ENCODE measurements around the gene ARL3.

Gene ARL3

GRCh38 chr10:102627291-102627735, 86.9 kb downstream of the ARL3 start:
- Histone ChIP-seq H3K9me3 (peaks cover 14% of the 10 kb centered on the region; the same call in 1 of the 2 replicates), H3K36me3 (peaks cover 29% of the 10 kb centered on the region), H3K9ac (peak overlapping the region; percentile 25; the same call in 1 of the 2 replicates), H3K4me1 (peaks cover 99% of the 10 kb centered on the region), H3K4me2 (peak overlapping the region; percentile 80; the same call in 1 of the 2 replicates), H3K4me3 (no peak overlapping the region), H4K20me1 (no peaks in the 10 kb centered on the region), H3K27me3 (no peaks in the 10 kb centered on the region), H3K27ac (peak overlapping the region; percentile 56)
- TF ChIP-seq Cebpa-rat (IDR thresholded peaks at IDR 0.05): no peak

- TF ChIP-seq Cebpa-rat (IDR thresholded peaks at IDR 0.05): no peak
- peaks cover 99% of the 10 kb centered on the region for H3K4me1 ChIP-seq
Measured at GRCh38 chr10:102626026-102626685, 88.0 kb downstream of the ARL3 start.

DNA sequence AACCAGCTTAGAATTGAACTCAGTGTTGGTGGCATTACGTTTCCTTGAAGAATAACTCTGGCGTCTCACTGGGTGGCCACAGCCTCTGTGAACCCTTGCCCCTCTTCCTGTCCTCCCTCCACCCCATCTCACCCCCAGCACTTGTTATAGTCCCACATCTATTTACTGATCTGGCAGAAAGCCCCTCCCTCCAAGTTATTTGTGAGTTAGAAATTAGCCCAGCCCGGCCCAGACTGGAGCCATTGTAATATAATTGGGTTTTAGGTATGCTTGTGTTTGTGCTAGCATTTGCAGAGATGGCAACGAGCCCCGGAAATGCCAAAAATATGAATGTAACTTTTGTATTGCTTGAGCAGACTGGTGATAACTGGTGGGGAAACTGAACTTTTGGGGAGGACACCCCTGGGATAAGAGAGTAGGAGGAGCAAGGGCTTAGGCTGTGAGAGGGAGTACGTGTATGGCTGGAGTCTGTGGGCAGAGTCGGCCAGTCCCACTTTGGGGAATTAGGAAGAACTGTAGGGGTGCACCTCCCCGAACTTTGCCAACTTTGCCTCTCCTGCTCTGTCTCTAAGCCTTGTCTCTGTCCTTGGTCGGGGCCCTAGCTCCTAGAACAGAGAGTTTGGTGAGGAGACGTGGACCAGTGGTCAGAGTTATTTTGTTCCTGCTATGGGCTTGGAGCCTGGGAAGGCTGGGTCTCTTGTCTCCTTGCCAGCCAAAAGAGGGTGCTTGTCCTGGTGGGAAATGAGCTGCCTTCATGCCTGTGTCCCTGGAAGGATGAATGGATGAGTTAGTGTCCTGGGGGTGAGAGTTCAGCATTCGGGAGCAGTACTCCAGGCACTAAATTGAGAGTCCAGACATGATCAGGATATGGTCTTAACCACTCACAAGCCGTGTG, 89.2 kb downstream of the ARL3 start:
- H3K4me2 ChIP-seq: peak overlapping the region; percentile 66
- H4K20me1 ChIP-seq: no peaks in the 10 kb centered on the region
- no peak overlapping the region for H3K9ac ChIP-seq
- no peak for TF ChIP-seq Cebpa-rat (IDR thresholded peaks at IDR 0.05)
- H3K4me1 ChIP-seq: peaks cover 100% of the 10 kb centered on the region
- no peak overlapping the region for H3K27ac ChIP-seq
- H3K36me3 ChIP-seq: peaks cover 21% of the 10 kb centered on the region
- H3K9me3 ChIP-seq: peaks cover 14% of the 10 kb centered on the region; the same call in 1 of the 2 replicates
- no peak overlapping the region for H3K4me3 ChIP-seq
- no peaks in the 10 kb centered on the region for H3K27me3 ChIP-seq

More at GRCh38 chr10:102626026-102626685, 88.0 kb downstream of the ARL3 start:
- H3K9ac ChIP-seq: no peak overlapping the region
- H3K27ac ChIP-seq: 0 out of 2 replicates have a peak overlapping the region, but pooled peaks have one; percentile 8
- H3K4me3 ChIP-seq: no peak overlapping the region
- H3K4me2 ChIP-seq: peak overlapping the region; percentile 66
- H3K36me3 ChIP-seq: peaks cover 19% of the 10 kb centered on the region
- no peaks in the 10 kb centered on the region for H4K20me1 ChIP-seq
- H3K9me3 ChIP-seq: peaks cover 14% of the 10 kb centered on the region; the same call in 1 of the 2 replicates
- H3K27me3 ChIP-seq: no peaks in the 10 kb centered on the region

- no peak overlapping the region for H3K9ac ChIP-seq
- peaks cover 98% of the 10 kb centered on the region for H3K4me1 ChIP-seq
- TF ChIP-seq Cebpa-rat (IDR thresholded peaks at IDR 0.05): no peak
- no peak overlapping the region for H3K4me3 ChIP-seq
- H3K4me2 ChIP-seq: no peak overlapping the region; the same call in 1 of the 2 replicates
- peaks cover 30% of the 10 kb centered on the region for H3K36me3 ChIP-seq
- peaks cover 14% of the 10 kb centered on the region; the same call in 1 of the 2 replicates for H3K9me3 ChIP-seq
- no peaks in the 10 kb centered on the region for H4K20me1 ChIP-seq
- H3K27me3 ChIP-seq: no peaks in the 10 kb centered on the region
- no peak overlapping the region for H3K27ac ChIP-seq
Measured at GRCh38 chr10:102624094-102624493, 90.1 kb downstream of the ARL3 start.

All from BLaER1 (cell line).